ENCODE results near the gene NPW. TPM values are rescaled to one million over a fixed set of nuclear protein-coding genes. Genes with fewer than 3 reads are reported as not detected.

Gene NPW
- total and polyA plus RNA-seq, 2 of the 8 experiments (the other 6 are each of a cell fraction or from before 2014, with no cell fraction given): 4.0 to 10.3 TPM

DNA sequence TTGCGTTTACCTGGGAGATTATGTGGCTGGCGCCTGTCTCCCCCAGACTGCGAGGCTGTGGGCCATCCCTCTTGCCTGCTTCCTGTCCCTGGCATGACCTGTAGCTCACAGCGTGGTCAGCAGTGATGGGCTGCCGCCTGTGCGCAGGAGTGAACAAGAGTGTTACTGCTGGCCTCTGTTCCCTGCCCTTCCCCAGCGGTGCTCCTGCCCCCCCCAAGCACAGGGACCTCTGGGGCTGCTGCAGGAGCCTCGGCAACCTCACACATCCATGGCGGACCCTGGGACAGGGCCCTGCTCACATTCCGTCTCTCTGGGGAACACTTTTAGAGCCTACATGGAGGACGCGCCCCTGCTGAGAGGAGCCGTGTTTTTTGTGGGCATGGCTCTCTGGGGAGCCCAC is 38.8 kb downstream of the NPW start (continued):
- TF ChIP-seq, protein P1, sequence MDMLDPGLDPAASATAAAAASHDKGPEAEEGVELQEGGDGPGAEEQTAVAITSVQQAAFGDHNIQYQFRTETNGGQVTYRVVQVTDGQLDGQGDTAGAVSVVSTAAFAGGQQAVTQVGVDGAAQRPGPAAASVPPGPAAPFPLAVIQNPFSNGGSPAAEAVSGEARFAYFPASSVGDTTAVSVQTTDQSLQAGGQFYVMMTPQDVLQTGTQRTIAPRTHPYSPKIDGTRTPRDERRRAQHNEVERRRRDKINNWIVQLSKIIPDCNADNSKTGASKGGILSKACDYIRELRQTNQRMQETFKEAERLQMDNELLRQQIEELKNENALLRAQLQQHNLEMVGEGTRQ (IDR thresholded peaks at IDR 0.05; ENCODE audit: low read length): no peak
- TF ChIP-seq TAF1 (IDR thresholded peaks at IDR 0.05; ENCODE audit: low read depth, low read length) (no peak), ATF3 (IDR thresholded peaks at IDR 0.05; ENCODE audit: insufficient read depth, low read depth, low read length) (no peak), ATF2 (IDR thresholded peaks at IDR 0.05; ENCODE audit: low read length) (no peak), CHD1 (IDR thresholded peaks at IDR 0.05; ENCODE audit: low read depth, low read length) (no peak)
